PC-3 (cell line): Measurements from ENCODE around the gene IGDCC3. TPM values are rescaled to one million over a fixed set of nuclear protein-coding genes. Genes with fewer than 3 reads are reported as not detected.

ENCODE experiments used
- ATAC-seq: fragments of 200-7000 bp; cut with Tn5 transposase; 2 replicates; pipeline ENCODE4 v1.9.1; 2020; ENCODE audit warnings: mild to moderate bottlenecking, moderate library complexity
- BruUV-seq: library from RNA; stranded (reverse); fragments of 400-500 nt; replicated peaks from 2 replicates; lab custom pipeline; 2021; lab: Mats Ljungman, UMichigan
- CTCF ChIA-PET: fragments of 300-600 bp; sonication (Branson Sonifier 250); formaldehyde crosslinking; loops from one replicate; lab custom pipeline; 2022; ENCODE audit warnings: antibody characterized with exemption; lab: Charles Lee
- POLR2A ChIA-PET: fragments of 300-600 bp; sonication (Branson Sonifier 250); formaldehyde crosslinking; loops from one replicate; lab custom pipeline; 2022; ENCODE audit warnings: antibody characterized with exemption; ENCODE audit not compliant: unreplicated experiment; lab: Charles Lee
- DNase-seq: peaks from one replicate; pipeline ENCODE4 v3.0.0-alpha.2; 2015
- H2AFZ ChIP-seq: fragments of 300-600 bp; sonication (generic); 2 replicates; pipeline ENCODE4 v1.6.0; 2016; ENCODE audit warnings: antibody characterized with exemption, low read length
- H3F3A ChIP-seq: fragments of 300-600 bp; sonication (generic); one replicate; pipeline ENCODE4 v1.6.0; 2017; ENCODE audit warnings: antibody characterized with exemption, low read length, control low read depth, mild to moderate bottlenecking; ENCODE audit not compliant: unreplicated experiment
- H3K27ac ChIP-seq: fragments of 300-600 bp; sonication (generic); 2 replicates; pipeline ENCODE4 v1.5.1; 2016; ENCODE audit warnings: mild to moderate bottlenecking, low read length
- H3K27me3 ChIP-seq: fragments of 300-600 bp; sonication (generic); 2 replicates; pipeline ENCODE4 v1.6.1; 2016; ENCODE audit warnings: low read length, mixed read lengths
- H3K36me3 ChIP-seq: fragments of 300-600 bp; sonication (generic); 2 replicates; pipeline ENCODE4 v1.6.1; 2016; ENCODE audit warnings: low read depth, mixed run types, low read length, mixed read lengths
- H3K4me1 ChIP-seq: fragments of 300-600 bp; sonication (generic); 2 replicates; pipeline ENCODE4 v1.5.1; 2016; ENCODE audit warnings: low read length; ENCODE audit not compliant: insufficient read depth
- H3K4me2 ChIP-seq: fragments of 300-600 bp; sonication (generic); 2 replicates; pipeline ENCODE4 v1.6.0; 2016; ENCODE audit warnings: low read length
- H3K4me3 ChIP-seq: fragments of 300-600 bp; sonication (generic); 2 replicates; pipeline ENCODE4 v1.5.1; 2016; ENCODE audit warnings: mild to moderate bottlenecking, low read length, mixed read lengths
- H3K79me2 ChIP-seq: fragments of 300-600 bp; sonication (generic); 2 replicates; pipeline ENCODE4 v1.6.1; 2017; ENCODE audit warnings: low read length, mixed read lengths
- H3K9ac ChIP-seq: fragments of 300-600 bp; sonication (generic); 2 replicates; pipeline ENCODE4 v1.6.0; 2016; ENCODE audit warnings: mild to moderate bottlenecking, low read length
- H3K9me2 ChIP-seq: fragments of 300-600 bp; sonication (generic); replicated peaks from 2 replicates; pipeline ENCODE4 v1.6.1; 2016; ENCODE audit warnings: mixed run types, low read length, mixed read lengths
- H3K9me3 ChIP-seq: fragments of 300-600 bp; sonication (generic); 2 replicates; pipeline ENCODE4 v1.6.1; 2016; ENCODE audit warnings: low read length, mixed read lengths
- H4K20me1 ChIP-seq: fragments of 300-600 bp; sonication (generic); 2 replicates; pipeline ENCODE4 v1.6.1; 2016; ENCODE audit warnings: low read length, mixed read lengths
- EZH2 ChIP-seq: fragments of 300-600 bp; sonication (generic); IDR thresholded peaks from one replicate; pipeline ENCODE4 v1.6.1; 2017; ENCODE audit warnings: antibody characterized with exemption, mild to moderate bottlenecking, low read length; ENCODE audit not compliant: unreplicated experiment
- EZH2phosphoT487 ChIP-seq: fragments of 300-600 bp; sonication (generic); IDR thresholded peaks from 2 replicates; pipeline ENCODE4 v1.6.1; 2018; ENCODE audit warnings: mild to moderate bottlenecking, antibody characterized with exemption, low read length, borderline replicate concordance
- intact Hi-C: fragments of 100-400 bp; cut with micrococcal nuclease; formaldehyde crosslinking; loops from 2 replicates; pipeline ENCODE4 v1.9.0; 2023
- total RNA-seq: library from RNA; depleted of rRNA; stranded (reverse); fragments of >200 nt; gene quantifications from 2 replicates; pipeline ENCODE4 v1.2.3, GENCODE V29; 2014
- TF ChIP-seq, protein P1 (sequence below): fragments of 300-600 bp; sonication (generic); conservative IDR thresholded peaks from 2 replicates; pipeline ENCODE4 v1.5.1; 2017; ENCODE audit warnings: antibody characterized with exemption, low read depth, mild to moderate bottlenecking, low read length

The IGDCC3 gene
- total RNA-seq, 1 experiment from 2014 or later: not detected

DNA sequence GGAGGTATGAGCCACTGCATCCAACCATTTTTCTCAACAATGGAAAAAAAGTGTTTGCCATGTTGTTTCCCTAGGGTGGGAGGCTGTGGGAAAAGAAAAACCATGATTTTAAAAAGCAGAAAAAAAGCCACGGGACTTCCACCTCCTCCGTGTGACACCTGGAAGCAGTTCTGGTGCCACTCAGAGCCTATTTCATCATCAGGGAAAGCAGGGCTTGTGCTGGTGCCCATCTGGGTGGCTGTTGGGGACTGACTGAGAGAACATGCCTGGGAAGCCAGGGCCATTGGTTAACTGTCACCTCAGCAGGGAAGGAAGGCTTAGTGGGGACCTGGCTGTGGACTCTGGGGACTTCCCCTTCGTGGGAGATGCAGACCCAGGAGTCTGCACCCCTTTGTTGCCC lies 66.0 kb downstream of the IGDCC3 start:
- H3K79me2 ChIP-seq: no peaks in the 10 kb centered on the region
- POLR2A ChIA-PET: no interaction called here
- H2AFZ ChIP-seq: no peak overlapping the region
- no TSS peak for BruUV-seq
- no peaks in the 10 kb centered on the region for H3K27me3 ChIP-seq
- H4K20me1 ChIP-seq: no peaks in the 10 kb centered on the region
- no peak for TF ChIP-seq EZH2
- no peak for TF ChIP-seq EZH2phosphoT487
- TF ChIP-seq, protein P1, sequence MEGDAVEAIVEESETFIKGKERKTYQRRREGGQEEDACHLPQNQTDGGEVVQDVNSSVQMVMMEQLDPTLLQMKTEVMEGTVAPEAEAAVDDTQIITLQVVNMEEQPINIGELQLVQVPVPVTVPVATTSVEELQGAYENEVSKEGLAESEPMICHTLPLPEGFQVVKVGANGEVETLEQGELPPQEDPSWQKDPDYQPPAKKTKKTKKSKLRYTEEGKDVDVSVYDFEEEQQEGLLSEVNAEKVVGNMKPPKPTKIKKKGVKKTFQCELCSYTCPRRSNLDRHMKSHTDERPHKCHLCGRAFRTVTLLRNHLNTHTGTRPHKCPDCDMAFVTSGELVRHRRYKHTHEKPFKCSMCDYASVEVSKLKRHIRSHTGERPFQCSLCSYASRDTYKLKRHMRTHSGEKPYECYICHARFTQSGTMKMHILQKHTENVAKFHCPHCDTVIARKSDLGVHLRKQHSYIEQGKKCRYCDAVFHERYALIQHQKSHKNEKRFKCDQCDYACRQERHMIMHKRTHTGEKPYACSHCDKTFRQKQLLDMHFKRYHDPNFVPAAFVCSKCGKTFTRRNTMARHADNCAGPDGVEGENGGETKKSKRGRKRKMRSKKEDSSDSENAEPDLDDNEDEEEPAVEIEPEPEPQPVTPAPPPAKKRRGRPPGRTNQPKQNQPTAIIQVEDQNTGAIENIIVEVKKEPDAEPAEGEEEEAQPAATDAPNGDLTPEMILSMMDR: no peak
- CTCF ChIA-PET: no interaction called here
- H3K4me1 ChIP-seq: no peaks in the 10 kb centered on the region
- ATAC-seq: no peak
- H3K4me2 ChIP-seq: no peak overlapping the region
- H3K36me3 ChIP-seq: no peaks in the 10 kb centered on the region
- no peak overlapping the region for H3K9ac ChIP-seq
- H3K27ac ChIP-seq: no peak overlapping the region
- H3K4me3 ChIP-seq: no peak overlapping the region
- no peaks in the 10 kb centered on the region for H3K9me3 ChIP-seq
- H3K9me2 ChIP-seq: no peaks in the 10 kb centered on the region
- intact Hi-C loops: no loop called here
- DNase-seq: no peak
- H3F3A ChIP-seq: no peaks in the 10 kb centered on the region

DNA sequence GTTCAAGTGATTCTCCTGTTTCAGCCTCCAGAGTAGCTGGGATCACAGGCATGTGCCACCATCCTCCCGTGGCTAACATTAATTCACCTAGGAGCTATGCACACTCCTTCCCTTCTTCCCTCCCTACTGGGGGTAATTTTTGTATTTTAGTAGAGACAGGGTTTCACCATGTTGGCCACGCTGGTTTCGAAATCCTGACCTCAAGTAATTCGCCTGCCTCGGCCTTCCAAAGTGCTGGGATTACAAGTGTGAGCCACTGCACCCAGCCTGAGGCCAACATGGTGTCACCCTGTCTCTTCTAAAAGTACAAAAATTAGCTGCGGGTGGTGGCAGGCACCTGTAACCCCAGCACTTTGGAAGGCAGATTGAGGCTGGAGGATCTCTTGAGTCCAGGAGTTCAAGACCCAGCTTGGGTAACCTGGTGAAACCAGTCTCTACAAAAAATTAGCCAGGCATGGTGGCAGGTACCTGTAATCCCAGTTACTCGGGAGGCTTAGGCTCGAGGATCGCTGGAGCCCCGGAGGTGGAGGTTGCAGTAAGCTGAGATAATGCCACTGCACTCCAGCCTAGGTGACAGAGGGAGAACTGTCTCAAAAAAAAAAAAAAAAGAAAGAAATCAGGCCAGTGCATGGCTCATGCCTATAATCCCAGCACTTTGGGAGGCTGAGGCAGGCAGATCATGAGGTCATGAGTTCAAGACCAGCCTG lies 67.2 kb downstream of the IGDCC3 start:
- Histone ChIP-seq H3K4me2 (no peak overlapping the region), H3K27me3 (no peaks in the 10 kb centered on the region), H3K4me3 (no peak overlapping the region), H4K20me1 (no peaks in the 10 kb centered on the region), H3F3A (peaks cover 4% of the 10 kb centered on the region), H3K79me2 (no peaks in the 10 kb centered on the region), H3K4me1 (no peaks in the 10 kb centered on the region), H2AFZ (no peak overlapping the region), H3K9me2 (no peaks in the 10 kb centered on the region), H3K27ac (no peak overlapping the region), H3K9ac (no peak overlapping the region), H3K9me3 (no peaks in the 10 kb centered on the region), H3K36me3 (no peaks in the 10 kb centered on the region)
- ATAC-seq (no peak), DNase-seq (no peak)
- POLR2A ChIA-PET: no interaction called here
- CTCF ChIA-PET: no interaction called here
- TF ChIP-seq, protein P1: no peak
- TF ChIP-seq EZH2phosphoT487 (no peak), EZH2 (no peak)
- no TSS peak for BruUV-seq
- intact Hi-C loops: no loop called here

DNA sequence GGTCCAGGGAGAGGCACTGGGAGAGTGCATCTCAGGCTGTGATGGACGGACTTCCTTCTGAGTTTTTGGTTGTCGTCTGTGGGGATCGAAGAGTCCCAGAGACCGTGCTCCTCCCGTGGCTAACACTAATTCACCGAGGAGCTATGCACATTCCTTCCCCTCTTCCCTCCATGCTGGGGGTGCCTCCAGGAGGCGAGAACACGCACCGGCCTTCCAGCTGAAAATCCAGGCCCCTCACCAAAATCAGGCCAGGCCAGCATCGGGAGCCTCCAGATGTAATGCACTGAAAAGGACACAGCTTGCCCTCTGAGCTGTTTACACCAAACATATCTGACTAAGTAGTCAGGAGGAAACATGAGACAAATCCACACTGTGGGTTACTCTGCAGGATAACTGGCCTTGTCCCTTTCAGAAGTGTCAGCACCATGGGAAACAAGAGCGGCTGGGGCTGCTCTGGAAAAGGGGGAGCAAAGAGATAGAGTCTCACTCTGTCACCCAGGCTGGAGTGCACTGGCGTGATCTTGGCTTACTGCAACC lies 67.9 kb downstream of the IGDCC3 start:
- no peak for TF ChIP-seq EZH2phosphoT487
- no peak for TF ChIP-seq EZH2
- TF ChIP-seq, protein P1: no peak
- no peaks in the 10 kb centered on the region for H3K9me2 ChIP-seq
- POLR2A ChIA-PET: interaction anchor here (0.6 kb wide), 1 partner anchor 14 kb away, joined by 3 read pairs; no protein-coding TSS in a partner anchor
- no peaks in the 10 kb centered on the region for H3K4me1 ChIP-seq
- H3K79me2 ChIP-seq: no peaks in the 10 kb centered on the region
- DNase-seq (no peak), ATAC-seq (no peak)
- H3K36me3 ChIP-seq: no peaks in the 10 kb centered on the region
- no peak overlapping the region for H2AFZ ChIP-seq
- H3K9ac ChIP-seq: no peak overlapping the region
- no peaks in the 10 kb centered on the region for H3K9me3 ChIP-seq
- H4K20me1 ChIP-seq: no peaks in the 10 kb centered on the region
- BruUV-seq: no TSS peak
- H3K27me3 ChIP-seq: no peaks in the 10 kb centered on the region
- peaks cover 4% of the 10 kb centered on the region for H3F3A ChIP-seq
- intact Hi-C loops: no loop called here
- no peak overlapping the region for H3K4me2 ChIP-seq
- CTCF ChIA-PET: interaction anchor here (0.5 kb wide), 1 partner anchor 9 kb away, joined by 4 read pairs; no protein-coding TSS in a partner anchor
- H3K27ac ChIP-seq: no peak overlapping the region
- no peak overlapping the region for H3K4me3 ChIP-seq
